Esophagus squamous epithelium (tissue), 4 donors: ENCODE results near the gene ZBTB45.

ENCODE experiments used
- CTCF ChIP-seq, 6 experiments: fragments of 450-650 bp in 4 of 6; fragments of 200-600 bp in 2 of 6; sonication (generic) in 2 of 6; IDR thresholded peaks; one replicate each; pipeline ENCODE4 v1.5.1; 2016 to 2019; ENCODE audit warnings: antibody characterized with exemption in 6 of 6, mild to moderate bottlenecking in 4 of 6, moderate library complexity in 4 of 6
- POLR2A ChIP-seq, 4 donors: fragments of 450-650 bp; IDR thresholded peaks; one replicate each; pipeline ENCODE4 v1.6.1; 2017; ENCODE audit warnings: antibody characterized with exemption in 4 of 4, mild to moderate bottlenecking in 4 of 4, moderate library complexity in 3 of 4

GRCh38 chr19:58563823-58564222 lies 44.2 kb upstream of the ZBTB45 start:
- TF ChIP-seq POLR2A (IDR thresholded peaks at IDR 0.05) (no peak), CTCF (IDR thresholded peaks at IDR 0.05) (no peak)
